Loucy (cell line): ENCODE measurements around the gene ADAMTS16.

Experiments used
- CTCF ChIP-seq: fragments of 200-600 bp; sonication (generic); conservative IDR thresholded peaks from 2 replicates; pipeline ENCODE4 v1.5.1; 2014; ENCODE audit warnings: mild to moderate bottlenecking, antibody characterized with exemption, low read length
- EZH2phosphoT487 ChIP-seq: fragments of 200-600 bp; IDR thresholded peaks from 2 replicates; pipeline ENCODE4 v1.6.1; 2018; ENCODE audit warnings: antibody characterized with exemption, mild to moderate bottlenecking, moderate library complexity, borderline replicate concordance

- no peak for TF ChIP-seq CTCF
- TF ChIP-seq EZH2phosphoT487, result no peak
Observed at GRCh38 chr5:5239191-5239590, 99.1 kb downstream of the ADAMTS16 start.
